ENCODE data around the gene PDE11A.

The PDE11A gene

DNA sequence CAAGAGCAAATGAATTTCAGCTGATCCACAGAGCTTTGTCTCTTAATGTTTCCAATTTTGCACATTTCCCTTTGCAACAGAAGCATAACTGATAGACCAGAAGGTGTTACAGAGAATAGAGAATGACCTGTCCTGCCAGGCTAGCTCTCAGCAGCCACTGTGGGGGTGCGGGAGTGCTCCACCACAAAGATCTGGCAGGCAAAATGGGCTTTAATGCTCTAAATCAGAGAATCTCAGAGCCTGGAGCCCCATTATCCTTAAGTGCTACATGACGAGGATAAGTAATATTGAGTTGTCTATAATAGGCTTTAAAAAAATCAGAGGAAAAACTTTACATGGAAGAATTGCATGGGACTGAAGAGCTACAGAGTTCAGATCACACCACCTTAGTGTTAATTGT, 245.7 kb downstream of the PDE11A start:
- H3K4me3 ChIP-seq (ENCODE audit: low read length) = no peak overlapping the region
- no peaks in the 10 kb centered on the region for H3K36me3 ChIP-seq (ENCODE audit: insufficient read depth, low read length)
- no peaks in the 10 kb centered on the region for H3K4me1 ChIP-seq (ENCODE audit: insufficient read depth, low read length)
- H2AFZ ChIP-seq (ENCODE audit: low read depth, low read length) = no peak overlapping the region
- no peaks in the 10 kb centered on the region for H3K9me3 ChIP-seq (ENCODE audit: low read length)
- H3K27me3 ChIP-seq (ENCODE audit: insufficient read depth, low read length) = no peaks in the 10 kb centered on the region

DNA sequence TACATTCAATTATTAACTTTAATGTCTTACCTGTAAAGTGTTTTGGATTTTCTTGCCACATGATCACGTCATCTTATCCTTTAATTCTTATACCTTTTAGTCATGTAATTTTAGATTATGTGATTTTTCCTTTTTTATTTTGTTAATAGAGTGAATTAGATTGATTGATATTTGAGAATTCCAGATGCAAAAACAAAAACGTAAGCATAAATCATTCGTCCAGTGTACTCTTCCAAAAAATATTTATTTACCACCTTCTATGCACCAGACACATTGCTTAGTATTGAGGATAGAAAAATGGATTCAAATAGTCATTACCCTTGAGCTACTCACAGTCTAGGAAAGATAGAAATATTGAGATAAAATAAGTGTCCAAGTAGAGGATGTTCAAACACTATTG, 249.6 kb downstream of the PDE11A start:
- H3K27me3 ChIP-seq (ENCODE audit: insufficient read depth, low read length) = no peaks in the 10 kb centered on the region
- no peaks in the 10 kb centered on the region for H3K4me1 ChIP-seq (ENCODE audit: insufficient read depth, low read length)
- no peak overlapping the region for H2AFZ ChIP-seq (ENCODE audit: low read depth, low read length)

DNA sequence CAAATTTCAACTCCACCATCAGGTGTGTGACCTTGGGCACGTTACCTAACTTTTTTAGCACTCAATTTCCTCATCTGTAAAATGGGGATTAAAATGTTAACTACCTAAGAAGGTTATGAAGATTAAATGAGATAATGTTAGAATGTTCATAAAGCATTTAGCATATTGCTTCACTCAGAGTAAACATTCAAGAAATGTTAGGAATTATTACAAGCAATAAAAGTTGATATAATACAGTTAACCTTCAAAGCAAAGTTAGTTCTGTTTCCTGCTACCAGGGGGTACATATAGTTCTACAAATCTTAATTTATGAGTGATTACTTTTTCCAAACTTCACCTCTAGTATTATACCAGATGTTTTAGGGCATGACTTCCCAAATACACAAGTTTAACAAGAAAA, 254.2 kb downstream of the PDE11A start:
- no peaks in the 10 kb centered on the region for H3K27me3 ChIP-seq (ENCODE audit: insufficient read depth, low read length)
- no peaks in the 10 kb centered on the region for H3K4me1 ChIP-seq (ENCODE audit: insufficient read depth, low read length)
- no peaks in the 10 kb centered on the region for H3K36me3 ChIP-seq (ENCODE audit: insufficient read depth, low read length)
- no peaks in the 10 kb centered on the region for H3K9me3 ChIP-seq (ENCODE audit: low read length)
- no peak overlapping the region for H2AFZ ChIP-seq (ENCODE audit: low read depth, low read length)
- no peak overlapping the region for H3K4me3 ChIP-seq (ENCODE audit: low read length)

More for the DNA sequence above, 249.6 kb downstream of the PDE11A start:
- Histone ChIP-seq H3K4me3 (ENCODE audit: low read length) (no peak overlapping the region), H3K36me3 (ENCODE audit: insufficient read depth, low read length) (no peaks in the 10 kb centered on the region), H3K9me3 (ENCODE audit: low read length) (no peaks in the 10 kb centered on the region)

- H3K27me3 ChIP-seq (ENCODE audit: insufficient read depth, low read length) = no peaks in the 10 kb centered on the region
- no peaks in the 10 kb centered on the region for H3K4me1 ChIP-seq (ENCODE audit: insufficient read depth, low read length)
- no peaks in the 10 kb centered on the region for H3K36me3 ChIP-seq (ENCODE audit: insufficient read depth, low read length)
- H3K9me3 ChIP-seq (ENCODE audit: low read length) = no peaks in the 10 kb centered on the region
- no peak overlapping the region for H2AFZ ChIP-seq (ENCODE audit: low read depth, low read length)
- no peak overlapping the region for H3K4me3 ChIP-seq (ENCODE audit: low read length)
Observed at GRCh38 chr2:177817300-177817699, 255.3 kb downstream of the PDE11A start.

GRCh38 chr2:177816766-177817165, 255.8 kb downstream of the PDE11A start:
- H3K4me3 ChIP-seq (ENCODE audit: low read length) = no peak overlapping the region
- no peaks in the 10 kb centered on the region for H3K27me3 ChIP-seq (ENCODE audit: insufficient read depth, low read length)
- no peaks in the 10 kb centered on the region for H3K36me3 ChIP-seq (ENCODE audit: insufficient read depth, low read length)
- H3K4me1 ChIP-seq (ENCODE audit: insufficient read depth, low read length) = no peaks in the 10 kb centered on the region
- no peak overlapping the region for H2AFZ ChIP-seq (ENCODE audit: low read depth, low read length)
- H3K9me3 ChIP-seq (ENCODE audit: low read length) = no peaks in the 10 kb centered on the region

DNA sequence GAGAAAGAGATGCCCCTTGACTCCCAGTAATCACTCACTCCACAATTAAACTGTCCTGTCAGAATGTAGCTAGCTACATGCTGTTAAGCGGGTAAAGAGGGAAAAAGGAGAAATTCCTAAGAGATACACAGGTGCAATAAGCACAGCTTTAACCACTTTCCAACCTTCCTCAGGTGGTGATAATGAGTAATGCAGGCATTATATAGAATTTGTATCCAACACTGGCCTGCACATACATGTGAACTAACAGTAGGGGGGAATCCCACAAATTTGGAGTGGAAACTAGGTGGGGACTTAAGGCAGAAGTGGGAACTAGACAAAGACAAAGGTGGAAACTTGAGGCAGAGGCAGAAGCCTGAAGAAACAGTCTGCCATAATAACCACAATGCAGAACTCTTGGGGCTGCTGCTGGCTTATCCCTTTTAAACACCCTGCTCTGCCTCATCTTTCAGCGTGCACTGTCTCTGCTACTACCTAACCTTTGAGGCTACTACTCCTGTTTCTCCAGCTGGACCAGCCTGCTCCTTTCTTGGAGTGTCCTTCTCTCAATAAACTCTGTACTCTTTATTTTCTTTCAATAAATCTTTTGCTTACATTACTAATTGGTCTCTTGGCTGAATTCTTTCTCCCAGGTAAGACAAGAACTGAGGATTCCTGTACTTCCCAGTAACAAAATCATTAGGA, 259.7 kb downstream of the PDE11A start:
- H3K36me3 ChIP-seq (ENCODE audit: insufficient read depth, low read length) = no peaks in the 10 kb centered on the region
- no peak overlapping the region for H2AFZ ChIP-seq (ENCODE audit: low read depth, low read length)
- H3K4me1 ChIP-seq (ENCODE audit: insufficient read depth, low read length) = no peaks in the 10 kb centered on the region
- H3K9me3 ChIP-seq (ENCODE audit: low read length) = no peaks in the 10 kb centered on the region
- H3K4me3 ChIP-seq (ENCODE audit: low read length) = no peak overlapping the region
- no peaks in the 10 kb centered on the region for H3K27me3 ChIP-seq (ENCODE audit: insufficient read depth, low read length)

- no peak overlapping the region for H2AFZ ChIP-seq (ENCODE audit: low read depth, low read length)
- H3K27me3 ChIP-seq (ENCODE audit: insufficient read depth, low read length) = no peaks in the 10 kb centered on the region
- no peak overlapping the region for H3K4me3 ChIP-seq (ENCODE audit: low read length)
- no peaks in the 10 kb centered on the region for H3K36me3 ChIP-seq (ENCODE audit: insufficient read depth, low read length)
- H3K9me3 ChIP-seq (ENCODE audit: low read length) = no peaks in the 10 kb centered on the region
- H3K4me1 ChIP-seq (ENCODE audit: insufficient read depth, low read length) = no peaks in the 10 kb centered on the region
Observed at GRCh38 chr2:177810906-177811305, 261.7 kb downstream of the PDE11A start.

DNA sequence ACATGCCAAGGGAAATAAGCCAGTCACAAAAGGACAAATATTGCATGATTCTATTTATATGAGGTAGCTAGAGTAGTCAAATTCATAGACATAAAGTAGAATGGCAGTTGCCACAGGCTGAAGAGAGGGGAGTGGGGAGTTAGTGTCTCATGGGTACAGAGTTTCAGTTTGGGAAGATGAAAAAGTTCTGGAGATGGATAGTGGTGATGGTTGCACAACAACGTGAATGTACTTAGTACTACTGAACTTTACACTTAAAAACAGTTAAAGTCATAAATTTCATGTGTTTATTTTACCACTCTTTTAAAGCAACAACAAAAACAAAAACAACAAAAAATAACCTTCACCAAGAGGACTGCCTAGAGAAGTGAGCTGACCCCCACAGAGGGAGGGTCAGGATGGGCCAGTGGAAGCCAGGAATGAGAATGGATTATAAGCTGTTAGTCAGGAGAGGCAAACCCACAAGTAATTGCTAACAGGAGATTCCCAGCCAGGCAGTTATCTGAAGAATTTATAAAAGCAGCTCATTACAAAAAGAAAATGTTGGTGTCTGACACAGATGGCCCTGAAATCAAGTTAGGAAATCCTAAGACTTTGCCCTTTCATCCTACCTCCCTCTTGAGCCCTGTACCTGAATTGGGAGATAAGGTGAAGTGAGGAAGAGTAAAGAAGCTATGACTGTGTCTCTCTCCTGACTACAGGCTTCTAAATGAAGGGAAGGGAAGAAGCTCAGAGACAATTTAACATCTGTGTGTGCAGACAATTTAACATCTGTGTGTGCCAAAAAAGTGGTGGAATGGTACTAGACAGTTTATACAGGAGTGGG, 263.4 kb downstream of the PDE11A start:
- Histone ChIP-seq H3K9me3 (ENCODE audit: low read length) (no peaks in the 10 kb centered on the region), H3K4me1 (ENCODE audit: insufficient read depth, low read length) (no peaks in the 10 kb centered on the region), H3K36me3 (ENCODE audit: insufficient read depth, low read length) (no peaks in the 10 kb centered on the region), H3K4me3 (ENCODE audit: low read length) (no peak overlapping the region), H2AFZ (ENCODE audit: low read depth, low read length) (no peak overlapping the region), H3K27me3 (ENCODE audit: insufficient read depth, low read length) (no peaks in the 10 kb centered on the region)

DNA sequence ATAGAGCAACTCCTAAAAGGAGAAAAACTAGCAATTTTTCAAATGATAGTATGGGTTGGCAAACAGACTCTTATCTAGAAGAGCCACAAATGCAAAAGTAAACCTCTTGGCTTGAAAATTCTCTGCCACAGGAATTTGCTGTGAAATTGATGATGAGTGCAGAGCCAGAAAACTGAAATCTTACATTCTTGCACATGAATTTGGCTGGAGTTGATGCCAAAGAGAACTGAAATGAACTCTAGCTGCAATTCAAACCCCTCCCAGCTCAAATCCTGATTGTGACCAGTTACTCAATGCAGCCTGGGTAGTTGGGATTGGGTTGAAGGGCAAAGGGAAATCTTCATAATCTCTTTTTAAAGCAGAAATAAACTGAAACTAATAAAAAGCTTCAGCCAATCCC, 266.6 kb downstream of the PDE11A start:
- Histone ChIP-seq H3K36me3 (ENCODE audit: insufficient read depth, low read length) (no peaks in the 10 kb centered on the region), H3K4me3 (ENCODE audit: low read length) (no peak overlapping the region), H3K9me3 (ENCODE audit: low read length) (no peaks in the 10 kb centered on the region), H3K27me3 (ENCODE audit: insufficient read depth, low read length) (no peaks in the 10 kb centered on the region), H2AFZ (ENCODE audit: low read depth, low read length) (no peak overlapping the region), H3K4me1 (ENCODE audit: insufficient read depth, low read length) (no peaks in the 10 kb centered on the region)

GRCh38 chr2:177799531-177799930, 273.0 kb downstream of the PDE11A start:
- no peak overlapping the region for H2AFZ ChIP-seq (ENCODE audit: low read depth, low read length)
- no peaks in the 10 kb centered on the region for H3K36me3 ChIP-seq (ENCODE audit: insufficient read depth, low read length)
- no peaks in the 10 kb centered on the region for H3K27me3 ChIP-seq (ENCODE audit: insufficient read depth, low read length)
- H3K9me3 ChIP-seq (ENCODE audit: low read length) = no peaks in the 10 kb centered on the region
- H3K4me1 ChIP-seq (ENCODE audit: insufficient read depth, low read length) = peaks cover 6% of the 10 kb centered on the region
- no peak overlapping the region for H3K4me3 ChIP-seq (ENCODE audit: low read length)

DNA sequence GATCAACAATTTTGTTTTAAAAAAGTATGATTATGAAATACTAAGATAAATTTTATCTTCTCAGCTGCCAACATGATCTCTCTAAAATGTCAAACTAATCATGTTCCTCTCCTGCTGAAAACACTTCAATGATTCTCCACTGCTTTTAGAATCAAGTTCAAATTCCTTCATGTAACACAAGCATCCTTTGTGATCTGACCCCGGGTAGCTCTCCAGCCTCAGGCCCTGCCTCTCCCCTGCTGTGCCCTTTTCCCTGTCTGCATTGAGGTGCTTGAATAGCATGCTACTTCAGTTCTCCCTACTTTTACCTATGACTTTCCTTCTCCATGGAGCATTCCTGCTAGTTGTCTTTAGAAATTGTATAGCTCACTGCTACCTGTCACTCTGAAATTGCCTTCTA, 274.8 kb downstream of the PDE11A start:
- H2AFZ ChIP-seq (ENCODE audit: low read depth, low read length) = no peak overlapping the region
- H3K36me3 ChIP-seq (ENCODE audit: insufficient read depth, low read length) = no peaks in the 10 kb centered on the region
- peaks cover 6% of the 10 kb centered on the region for H3K4me1 ChIP-seq (ENCODE audit: insufficient read depth, low read length)
- H3K27me3 ChIP-seq (ENCODE audit: insufficient read depth, low read length) = no peaks in the 10 kb centered on the region
- no peak overlapping the region for H3K4me3 ChIP-seq (ENCODE audit: low read length)
- H3K9me3 ChIP-seq (ENCODE audit: low read length) = no peaks in the 10 kb centered on the region

DNA sequence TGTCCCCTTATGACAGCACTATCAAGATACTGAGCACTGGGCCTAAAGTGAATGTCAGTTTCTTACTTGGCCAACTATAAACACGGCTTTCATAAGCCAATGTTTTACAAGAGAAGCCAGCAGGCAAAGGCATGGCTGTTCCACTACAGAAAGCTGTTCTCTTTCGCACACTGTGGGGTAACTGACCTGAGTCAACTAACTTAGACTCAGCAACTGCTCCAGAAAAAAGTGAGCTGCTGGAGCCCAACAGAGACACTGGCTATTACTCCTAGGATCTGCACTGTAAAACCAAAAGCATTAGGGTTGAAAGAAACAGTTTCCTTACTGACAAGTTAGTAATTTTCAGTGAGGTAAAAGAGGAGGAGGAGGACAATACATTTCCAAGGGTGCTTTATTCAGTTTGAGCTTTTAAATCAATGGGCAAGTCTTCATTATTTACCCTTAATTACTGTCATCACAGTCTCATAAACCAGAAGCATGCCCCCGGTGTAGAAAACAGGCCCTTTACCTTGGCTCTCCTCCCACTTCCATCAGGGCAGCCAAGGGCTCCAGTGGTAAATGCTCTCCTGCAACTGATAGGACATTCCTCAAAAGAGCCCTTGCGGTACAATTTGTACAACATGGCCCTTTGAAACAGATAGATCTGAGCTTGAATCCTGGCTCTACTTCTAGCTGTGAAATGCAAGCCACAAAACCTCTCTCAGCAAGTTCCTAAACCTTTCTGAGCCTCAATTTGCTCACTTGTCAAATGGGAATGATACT, 275.7 kb downstream of the PDE11A start:
- Histone ChIP-seq H3K4me3 (ENCODE audit: low read length) (no peak overlapping the region), H2AFZ (ENCODE audit: low read depth, low read length) (no peak overlapping the region), H3K36me3 (ENCODE audit: insufficient read depth, low read length) (no peaks in the 10 kb centered on the region), H3K9me3 (ENCODE audit: low read length) (no peaks in the 10 kb centered on the region), H3K4me1 (ENCODE audit: insufficient read depth, low read length) (peaks cover 6% of the 10 kb centered on the region), H3K27me3 (ENCODE audit: insufficient read depth, low read length) (no peaks in the 10 kb centered on the region)

DNA sequence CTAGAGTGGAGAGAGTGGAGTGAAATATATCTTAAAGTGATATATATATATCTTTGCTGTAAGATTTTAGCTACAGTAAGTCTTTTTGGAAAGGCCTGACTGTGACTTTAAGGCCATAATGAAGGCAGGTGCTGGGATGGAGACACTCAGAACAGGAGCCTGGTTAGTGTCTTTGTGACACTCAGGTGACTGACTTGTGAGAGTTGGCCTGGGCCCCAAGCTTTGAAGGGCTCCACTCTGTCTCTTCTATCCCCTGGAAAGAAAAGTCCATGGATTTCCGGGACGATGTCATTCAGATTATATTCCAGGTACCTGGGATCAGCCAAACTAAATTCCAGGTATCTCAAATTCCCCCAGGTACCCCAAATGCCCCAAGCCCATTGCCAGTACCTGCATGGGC, 276.6 kb downstream of the PDE11A start:
- H2AFZ ChIP-seq (ENCODE audit: low read depth, low read length) = no peak overlapping the region
- no peaks in the 10 kb centered on the region for H3K9me3 ChIP-seq (ENCODE audit: low read length)
- no peaks in the 10 kb centered on the region for H3K27me3 ChIP-seq (ENCODE audit: insufficient read depth, low read length)
- no peak overlapping the region for H3K4me3 ChIP-seq (ENCODE audit: low read length)
- no peaks in the 10 kb centered on the region for H3K36me3 ChIP-seq (ENCODE audit: insufficient read depth, low read length)
- peaks cover 6% of the 10 kb centered on the region for H3K4me1 ChIP-seq (ENCODE audit: insufficient read depth, low read length)
